Left ventricle myocardium inferior (tissue), 1 donor: ENCODE results near the gene CYFIP1. TPM values are rescaled to one million over a fixed set of nuclear protein-coding genes. Genes with fewer than 3 reads are reported as not detected.

Experiments used
- DNase-seq: peaks from one replicate; pipeline ENCODE4 v3.0.0-alpha.2; 2020
- H3K27ac ChIP-seq: fragments of 200-600 bp; replicated peaks from 2 replicates; pipeline ENCODE4 v1.8.0; 2021
- H3K27me3 ChIP-seq: fragments of 200-600 bp; 2 replicates; pipeline ENCODE4 v1.8.0; 2021; ENCODE audit warnings: low read depth
- H3K36me3 ChIP-seq: fragments of 200-600 bp; 2 replicates; pipeline ENCODE4 v1.8.0; 2021
- H3K4me1 ChIP-seq: fragments of 200-600 bp; 2 replicates; pipeline ENCODE4 v1.8.0; 2021
- H3K4me3 ChIP-seq: fragments of 200-600 bp; 2 replicates; pipeline ENCODE4 v1.8.0; 2021; ENCODE audit warnings: mild to moderate bottlenecking, moderate library complexity
- H3K9me3 ChIP-seq: fragments of 200-600 bp; replicated peaks from 2 replicates; pipeline ENCODE4 v1.8.0; 2021
- CTCF ChIP-seq: fragments of 200-600 bp; IDR thresholded peaks from 2 replicates; pipeline ENCODE4 v1.8.0; 2021; ENCODE audit warnings: antibody characterized with exemption, mild to moderate bottlenecking, borderline replicate concordance
- intact Hi-C: fragments of 100-400 bp; cut with micrococcal nuclease; formaldehyde crosslinking; loops from one replicate; pipeline ENCODE4 v1.11.0; 2022
- total RNA-seq: library from RNA; stranded (reverse); fragmentation: NEBNext Ultra II Directional; extraction: Animal tissue kit (Norgen Biotek cat#: 25700); gene quantifications from one replicate; pipeline ENCODE4 v1.2.1, GENCODE V29; 2021
- donor health status: DM: no; HTN: yes; CAD: no; lungs with severe emphysema.

CYFIP1 gene
- total RNA-seq, 1 donor from 2014 or later, result 24.1 TPM

- H3K36me3 ChIP-seq, result peaks cover 74% of the 10 kb centered on the region
These were observed 98.3 kb downstream of the CYFIP1 start for GRCh38 chr15:22881739-22882440.

GRCh38 chr15:22880981-22881738 is 99.0 kb downstream of the CYFIP1 start:
- Histone ChIP-seq H3K27me3 (no peaks in the 10 kb centered on the region), H3K4me1 (no peaks in the 10 kb centered on the region), H3K4me3 (no peak overlapping the region), H3K36me3 (peaks cover 75% of the 10 kb centered on the region), H3K9me3 (peaks cover 7% of the 10 kb centered on the region), H3K27ac (no peak overlapping the region)
- DNase-seq, result no peak
- intact Hi-C loops, result no loop called here
- TF ChIP-seq CTCF, result no peak

More at GRCh38 chr15:22881739-22882440, 98.3 kb downstream of the CYFIP1 start:
- no peaks in the 10 kb centered on the region for H3K27me3 ChIP-seq
- peaks cover 7% of the 10 kb centered on the region for H3K9me3 ChIP-seq
- H3K4me3 ChIP-seq, result no peak overlapping the region
- no peak overlapping the region for H3K27ac ChIP-seq
- TF ChIP-seq CTCF, result no peak
- no peaks in the 10 kb centered on the region for H3K4me1 ChIP-seq
- intact Hi-C loops, result no loop called here
- no peak for DNase-seq

- no peak for TF ChIP-seq CTCF
- peaks cover 79% of the 10 kb centered on the region for H3K36me3 ChIP-seq
- no peak for DNase-seq
- H3K27ac ChIP-seq, result no peak overlapping the region
- no peaks in the 10 kb centered on the region for H3K27me3 ChIP-seq
- peaks cover 7% of the 10 kb centered on the region for H3K9me3 ChIP-seq
- no peak overlapping the region for H3K4me3 ChIP-seq
- intact Hi-C loops, result no loop called here
- H3K4me1 ChIP-seq, result no peaks in the 10 kb centered on the region
These were observed 99.8 kb downstream of the CYFIP1 start for GRCh38 chr15:22880068-22880980.

GRCh38 chr15:22878103-22878502 is 102.1 kb downstream of the CYFIP1 start:
- Histone ChIP-seq H3K9me3 (peaks cover 7% of the 10 kb centered on the region), H3K27me3 (no peaks in the 10 kb centered on the region), H3K4me3 (no peak overlapping the region), H3K27ac (no peak overlapping the region), H3K36me3 (peaks cover 99% of the 10 kb centered on the region), H3K4me1 (peaks cover 4% of the 10 kb centered on the region)
- DNase-seq, result no peak
- intact Hi-C loops, result no loop called here
- no peak for TF ChIP-seq CTCF

- intact Hi-C loops, result no loop called here
- TF ChIP-seq CTCF, result no peak
- Histone ChIP-seq H3K4me3 (no peak overlapping the region), H3K4me1 (peaks cover 4% of the 10 kb centered on the region), H3K9me3 (peaks cover 7% of the 10 kb centered on the region), H3K36me3 (peaks cover 99% of the 10 kb centered on the region), H3K27ac (no peak overlapping the region), H3K27me3 (no peaks in the 10 kb centered on the region)
- no peak for DNase-seq
These were observed 102.6 kb downstream of the CYFIP1 start for GRCh38 chr15:22877607-22878006.
